Right lung (tissue), 5 donors: Measurements from ENCODE around the gene SH3D19. TPM values are rescaled to one million over a fixed set of nuclear protein-coding genes. Genes with fewer than 3 reads are reported as not detected.
"Not testable (repeated sequence)": the region's sequence is repeated elsewhere in the genome, so short reads cannot be mapped to it uniquely, and the experiment has no call there.

Experiments used
- DNase-seq, 2 donors: peaks; one replicate each; pipeline ENCODE4 v3.0.0-alpha.2; 2013
- polyA plus RNA-seq, 5 donors: library from polyadenylated mRNA; unstranded; fragments of 120-200 nt; gene quantifications; one replicate each; pipeline versions ENCODE4 v1.2.1 to v1.2.3, GENCODE V29; 2013; ENCODE audit warnings: inconsistent platforms in 1 of 5, low replicate concordance in 1 of 5; ENCODE audit not compliant: insufficient read length in 5 of 5, insufficient read depth in 1 of 5

SH3D19 gene
- polyA plus RNA-seq, 5 donors, result 41.0 to 63.1 (median 54.0) TPM

DNA sequence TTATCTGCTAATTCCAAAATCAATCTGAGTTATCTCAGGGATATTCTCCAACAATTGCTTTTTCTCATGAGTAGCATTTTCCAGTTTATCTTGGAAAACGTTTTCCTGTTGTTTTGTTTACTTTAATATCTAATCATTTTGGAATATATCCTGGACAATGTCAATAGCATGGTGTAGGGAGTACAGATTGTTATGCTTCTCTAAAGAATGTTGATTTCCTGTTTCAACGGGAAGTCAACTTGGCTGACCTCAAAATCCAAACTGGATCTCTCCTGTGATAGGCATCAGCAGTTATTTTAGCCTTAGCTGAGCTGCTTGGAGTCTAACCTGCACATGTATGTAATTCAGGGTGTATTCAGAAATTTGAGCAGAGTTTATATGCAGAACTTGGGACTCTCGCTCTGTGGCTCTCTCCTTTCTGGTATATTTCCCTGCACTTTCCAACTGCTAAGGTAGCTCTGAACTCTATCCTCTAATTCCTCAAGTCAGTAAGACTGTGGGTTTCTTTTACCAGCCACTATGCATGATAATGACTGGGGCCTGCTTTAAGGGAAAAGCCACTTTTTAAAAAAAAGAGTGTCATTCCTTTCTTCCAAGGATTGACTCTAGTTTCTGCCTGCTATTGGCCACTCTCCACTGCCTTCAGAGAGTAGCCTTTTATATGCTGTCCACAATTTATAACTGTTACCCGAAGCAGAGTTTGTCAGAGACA is 40.7 kb downstream of the SH3D19 start:
- no peak for DNase-seq

DNA sequence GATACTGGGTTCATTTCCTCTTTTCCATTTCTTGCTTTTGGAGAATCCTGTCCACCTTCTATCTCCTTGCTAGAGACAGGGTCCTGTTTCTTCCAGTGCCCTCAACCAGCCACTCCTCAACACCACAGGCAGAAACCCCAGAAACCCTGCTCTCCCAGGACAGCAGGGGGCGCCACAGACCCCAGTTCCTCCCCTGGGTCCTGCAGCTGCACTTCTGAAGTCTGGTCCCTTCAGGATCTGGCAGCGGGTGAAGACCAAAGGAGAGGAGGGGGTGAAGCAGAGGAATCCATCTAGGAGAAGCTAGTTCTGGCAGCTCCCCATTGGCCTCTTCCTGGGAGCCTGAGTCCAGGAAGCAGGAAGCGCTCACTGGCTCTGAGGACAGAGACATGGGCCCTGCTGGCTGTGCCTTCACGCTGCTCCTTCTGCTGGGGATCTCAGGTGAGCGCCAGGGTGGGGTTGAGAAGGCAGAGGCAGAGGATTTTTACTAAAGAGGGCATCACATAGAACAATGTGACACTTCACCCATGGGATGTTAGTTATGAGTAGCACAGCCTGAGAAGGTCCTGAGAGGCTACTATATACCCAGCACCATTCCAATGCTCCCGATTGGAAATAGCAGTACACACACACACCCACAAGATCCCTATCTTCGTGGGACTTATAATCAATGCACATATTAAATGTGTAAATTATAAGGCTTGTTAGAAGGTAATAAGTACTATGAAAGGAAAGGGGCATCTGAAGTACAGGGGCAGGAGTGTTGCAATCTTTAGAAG is 48.4 kb downstream of the SH3D19 start, which contains the start of gene PRSS48:
PRSS48 (plus strand) TSS at position 375 of the 776 bp plus-strand sequence; CDS start at position 387, 12 bp downstream.
- peak; percentile 10 to 22 for DNase-seq

- DNase-seq, result not testable (repeated sequence)
These were observed 56.5 kb downstream of the SH3D19 start for GRCh38 chr4:151268905-151269304.

- DNase-seq, result no peak
These were observed 57.4 kb downstream of the SH3D19 start for GRCh38 chr4:151267822-151268535.

- no peak for DNase-seq
These were observed 58.3 kb downstream of the SH3D19 start for GRCh38 chr4:151267104-151267503.

DNA sequence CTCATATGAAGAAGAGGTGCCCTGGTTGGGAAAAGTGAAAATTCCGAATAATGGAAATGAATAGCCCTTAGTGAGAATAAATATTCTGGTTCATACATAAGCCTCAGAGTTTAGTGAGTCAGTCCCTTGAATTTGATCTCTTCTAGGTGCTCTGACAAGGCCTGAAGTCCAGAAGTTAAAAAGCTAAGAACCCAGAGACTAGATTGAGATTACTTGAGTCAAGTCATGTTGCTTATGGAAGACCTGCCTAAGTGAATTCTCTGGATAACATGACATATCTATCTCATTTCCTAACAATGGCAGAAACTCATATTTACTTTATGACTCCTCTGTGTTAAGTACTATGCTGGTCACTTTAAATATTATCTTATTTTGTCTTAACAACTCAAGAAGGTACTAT is 58.9 kb downstream of the SH3D19 start:
- no peak for DNase-seq

- no peak for DNase-seq
These were observed 62.0 kb downstream of the SH3D19 start for GRCh38 chr4:151263455-151263854.

DNA sequence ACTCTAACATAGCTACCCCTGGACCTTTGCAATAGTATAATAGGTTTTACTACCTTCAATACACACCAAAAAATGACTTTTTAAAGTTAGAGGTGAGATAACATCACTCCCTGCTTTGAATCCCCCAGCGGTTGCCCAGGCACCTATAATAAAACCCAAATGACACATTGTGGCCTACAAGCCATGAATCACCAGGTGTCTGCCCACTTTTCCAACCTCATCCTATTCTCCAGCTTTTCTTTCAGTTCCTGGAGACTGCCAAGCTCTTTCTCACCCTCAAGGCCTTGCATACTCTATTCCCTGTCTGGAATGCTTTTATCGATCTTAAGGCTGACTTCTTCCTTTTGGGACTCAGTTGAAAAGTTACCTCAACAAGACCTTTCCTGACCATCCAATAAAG is 64.9 kb downstream of the SH3D19 start:
- no peak for DNase-seq

- DNase-seq, result no peak
These were observed 65.7 kb downstream of the SH3D19 start for GRCh38 chr4:151259752-151260151.

GRCh38 chr4:151257704-151258103 is 67.7 kb downstream of the SH3D19 start:
- DNase-seq, result no peak

GRCh38 chr4:151256134-151256533 is 69.3 kb downstream of the SH3D19 start:
- DNase-seq, result no peak

- not testable (repeated sequence) for DNase-seq
These were observed 69.7 kb downstream of the SH3D19 start for GRCh38 chr4:151255680-151256079.

DNA sequence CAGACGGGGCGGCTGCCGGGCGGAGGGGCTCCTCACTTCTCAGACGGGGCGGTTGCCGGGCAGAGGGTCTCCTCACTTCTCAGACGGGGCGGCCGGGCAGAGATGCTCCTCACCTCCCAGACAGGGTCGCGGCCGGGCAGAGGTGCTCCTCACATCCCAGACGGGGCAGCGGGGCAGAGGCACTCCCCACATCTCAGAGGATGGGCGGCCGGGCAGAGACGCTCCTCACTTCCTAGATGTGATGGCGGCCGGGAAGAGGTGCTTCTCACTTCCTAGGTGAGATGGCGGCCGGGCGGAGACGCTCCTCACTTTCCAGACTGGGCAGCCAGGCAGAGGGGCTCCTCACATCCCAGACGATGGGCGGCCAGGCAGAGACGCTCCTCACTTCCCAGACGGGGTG is 70.2 kb downstream of the SH3D19 start:
- not testable (repeated sequence) for DNase-seq

DNA sequence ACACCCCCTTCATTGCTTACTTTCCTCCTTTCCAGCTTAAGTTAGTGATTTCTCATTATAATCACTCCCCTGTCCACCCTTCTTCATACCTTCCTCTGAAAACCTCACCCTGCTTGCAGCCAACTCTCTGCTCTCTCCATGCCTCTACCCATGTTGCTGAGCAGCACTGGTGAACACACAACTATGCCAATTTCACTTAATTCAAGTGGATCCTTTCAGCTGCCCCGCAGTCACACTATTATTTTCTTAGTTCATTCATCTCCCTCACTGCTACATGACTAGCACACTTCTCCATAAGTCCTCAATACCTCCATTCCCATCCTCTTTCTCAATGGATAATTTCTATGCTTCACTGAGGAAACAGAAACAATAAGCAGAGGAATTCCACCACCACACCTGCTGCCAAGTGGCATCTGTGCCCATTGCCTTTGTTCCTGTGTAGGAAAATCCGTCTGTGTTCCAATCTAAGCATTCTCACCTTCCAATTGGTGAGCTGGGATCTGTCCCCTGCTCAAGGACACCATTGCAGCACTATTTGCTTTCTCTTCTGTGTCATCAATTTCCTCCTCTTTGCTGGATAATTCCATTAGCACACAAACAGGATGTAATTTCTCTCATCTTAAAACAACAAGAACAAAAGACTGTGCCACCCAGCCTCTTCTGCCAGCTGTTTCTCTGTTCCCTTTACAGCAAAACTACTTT is 73.7 kb downstream of the SH3D19 start:
- no peak for DNase-seq

DNA sequence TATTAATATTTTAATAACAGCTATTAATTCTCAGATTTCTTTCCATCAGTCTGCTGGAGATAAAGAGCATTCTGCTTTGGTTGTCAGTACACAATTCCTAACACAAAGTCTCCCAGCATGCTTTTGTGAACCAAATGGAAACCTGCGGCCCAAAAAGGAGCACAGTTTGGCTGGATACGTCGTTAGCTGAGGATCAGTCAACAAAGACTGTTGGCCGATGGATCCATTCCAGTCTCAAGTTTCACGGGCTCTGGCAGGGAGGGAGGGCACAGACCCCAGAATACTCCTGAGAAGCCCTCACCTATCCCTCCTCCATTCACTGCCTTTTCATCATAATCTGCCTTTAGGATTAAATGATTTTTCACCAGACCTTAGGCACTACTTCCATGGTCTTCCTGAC is 74.7 kb downstream of the SH3D19 start:
- no peak for DNase-seq

- DNase-seq, result no peak
These were observed 76.9 kb downstream of the SH3D19 start for GRCh38 chr4:151248519-151248918.

GRCh38 chr4:151247395-151247794 is 78.0 kb downstream of the SH3D19 start:
- no peak for DNase-seq

- no peak for DNase-seq
These were observed 78.7 kb downstream of the SH3D19 start for GRCh38 chr4:151246742-151247141.

GRCh38 chr4:151242305-151242704 is 83.1 kb downstream of the SH3D19 start:
- DNase-seq, result no peak

DNA sequence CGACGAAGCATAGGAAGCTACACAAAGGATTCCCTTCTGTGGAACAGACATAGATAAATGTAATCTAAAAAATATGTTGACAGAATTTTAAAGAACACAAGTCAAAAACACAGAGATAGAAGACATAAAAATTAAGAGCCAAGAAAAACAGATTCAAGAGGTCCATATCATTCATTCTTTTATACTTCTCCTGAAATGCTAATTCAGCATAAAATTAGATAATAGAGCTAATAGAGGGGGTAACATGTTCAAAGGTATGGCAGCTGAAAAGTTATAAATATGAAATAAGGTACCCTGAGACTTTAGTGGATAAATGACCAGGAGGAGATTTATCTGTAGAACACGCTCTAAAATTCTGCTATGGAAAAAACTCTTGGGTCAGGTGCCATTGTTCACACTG is 85.8 kb downstream of the SH3D19 start:
- DNase-seq, result no peak

GRCh38 chr4:151238477-151238876 is 86.9 kb downstream of the SH3D19 start:
- DNase-seq, result no peak

DNA sequence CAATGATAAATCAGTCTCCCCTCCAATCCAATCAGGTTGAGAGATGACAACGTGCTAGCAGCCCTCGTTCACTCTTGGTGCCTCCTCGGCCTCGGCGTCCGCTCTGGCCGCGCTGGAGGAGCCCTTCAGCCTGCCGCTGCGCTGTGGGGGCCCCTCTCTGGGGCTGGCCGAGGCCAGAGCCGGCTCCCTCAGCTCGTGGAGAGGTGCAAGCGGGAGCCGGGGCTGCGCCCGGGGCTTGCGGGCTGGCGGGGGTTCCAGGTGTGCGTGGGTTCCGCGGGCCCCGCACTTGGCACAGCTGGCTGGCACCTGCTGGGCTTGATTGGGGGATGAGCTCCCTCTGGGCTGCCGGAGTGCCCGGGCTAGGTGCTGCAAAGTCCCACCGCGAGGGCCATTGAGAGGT is 89.4 kb downstream of the SH3D19 start:
- no peak for DNase-seq
